PC-9 (cell line): ENCODE measurements around the gene EFHC1.

Source experiments
- EZH2 ChIP-seq: fragments of 200-600 bp; sonication (generic); IDR thresholded peaks from 2 replicates; pipeline ENCODE4 v1.8.0; 2017; ENCODE audit warnings: antibody characterized with exemption, low read depth
- TF ChIP-seq, protein P1 (sequence below): fragments of 200-600 bp; sonication (generic); conservative IDR thresholded peaks from 2 replicates; pipeline ENCODE4 v1.6.1; 2017; ENCODE audit warnings: mixed run types, antibody characterized with exemption, mild to moderate bottlenecking, moderate library complexity

DNA sequence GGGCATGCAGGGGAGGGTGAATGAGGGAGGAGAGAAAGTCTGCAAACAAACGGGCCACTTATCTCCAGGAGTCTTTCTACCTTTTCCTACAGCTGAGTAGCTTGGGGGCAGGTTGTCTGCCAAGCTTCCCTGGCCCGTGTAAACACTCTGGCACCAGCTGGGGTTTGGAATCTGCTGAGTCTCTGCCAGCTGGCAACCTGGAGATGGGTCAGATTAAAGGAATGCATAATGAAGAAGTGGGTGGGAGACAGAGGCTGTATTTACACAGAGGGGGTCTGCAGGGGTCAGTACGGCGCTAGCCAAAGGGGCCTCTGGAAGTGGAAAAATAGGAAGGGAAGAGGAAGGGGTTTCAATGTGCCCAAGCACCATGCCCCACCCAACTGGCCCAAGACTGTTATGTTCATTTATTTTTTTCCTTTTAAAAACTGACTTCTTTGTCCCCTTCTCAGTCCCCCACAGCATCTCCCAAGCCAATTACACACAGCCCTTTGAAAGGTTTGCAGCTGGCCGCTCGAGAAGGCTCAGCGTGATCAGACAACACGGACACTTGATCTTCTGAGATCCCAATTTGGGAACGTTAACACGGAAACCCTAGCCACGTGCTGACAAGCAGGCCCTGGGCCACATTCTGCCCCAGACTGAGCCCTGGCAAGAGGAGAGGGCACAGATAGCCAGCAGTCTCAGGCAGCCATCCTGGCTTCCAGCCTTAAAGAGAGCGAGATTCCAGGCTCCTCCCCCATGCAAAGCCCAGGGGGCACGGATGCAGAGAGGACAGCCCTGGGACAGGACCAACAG, 131.5 kb downstream of the EFHC1 start:
- TF ChIP-seq, protein P1, sequence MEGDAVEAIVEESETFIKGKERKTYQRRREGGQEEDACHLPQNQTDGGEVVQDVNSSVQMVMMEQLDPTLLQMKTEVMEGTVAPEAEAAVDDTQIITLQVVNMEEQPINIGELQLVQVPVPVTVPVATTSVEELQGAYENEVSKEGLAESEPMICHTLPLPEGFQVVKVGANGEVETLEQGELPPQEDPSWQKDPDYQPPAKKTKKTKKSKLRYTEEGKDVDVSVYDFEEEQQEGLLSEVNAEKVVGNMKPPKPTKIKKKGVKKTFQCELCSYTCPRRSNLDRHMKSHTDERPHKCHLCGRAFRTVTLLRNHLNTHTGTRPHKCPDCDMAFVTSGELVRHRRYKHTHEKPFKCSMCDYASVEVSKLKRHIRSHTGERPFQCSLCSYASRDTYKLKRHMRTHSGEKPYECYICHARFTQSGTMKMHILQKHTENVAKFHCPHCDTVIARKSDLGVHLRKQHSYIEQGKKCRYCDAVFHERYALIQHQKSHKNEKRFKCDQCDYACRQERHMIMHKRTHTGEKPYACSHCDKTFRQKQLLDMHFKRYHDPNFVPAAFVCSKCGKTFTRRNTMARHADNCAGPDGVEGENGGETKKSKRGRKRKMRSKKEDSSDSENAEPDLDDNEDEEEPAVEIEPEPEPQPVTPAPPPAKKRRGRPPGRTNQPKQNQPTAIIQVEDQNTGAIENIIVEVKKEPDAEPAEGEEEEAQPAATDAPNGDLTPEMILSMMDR, result no peak
- TF ChIP-seq EZH2, result no peak
